Measurements from ENCODE around the gene TFAP2E.

DNA sequence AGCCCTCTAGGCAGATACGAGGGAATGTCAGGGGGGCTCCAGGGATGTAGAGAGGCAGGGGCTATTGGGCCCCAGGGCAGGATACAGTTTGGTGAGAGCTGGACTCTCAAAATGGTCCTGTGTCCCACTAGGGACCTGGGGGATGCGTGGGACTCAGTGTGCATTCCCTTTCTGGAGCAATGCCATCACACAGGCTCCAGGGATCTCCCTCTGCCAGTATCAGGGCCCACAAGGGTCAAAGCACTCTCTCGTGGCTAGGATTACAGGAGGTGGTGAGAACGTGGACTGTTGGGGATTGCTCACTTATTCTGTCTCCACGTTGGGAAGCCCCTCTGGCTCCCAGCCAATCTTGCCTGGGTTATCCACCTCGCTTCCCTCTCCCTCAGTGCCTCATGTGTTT is 41.7 kb upstream of the TFAP2E start:
- TF ChIP-seq, protein P1, sequence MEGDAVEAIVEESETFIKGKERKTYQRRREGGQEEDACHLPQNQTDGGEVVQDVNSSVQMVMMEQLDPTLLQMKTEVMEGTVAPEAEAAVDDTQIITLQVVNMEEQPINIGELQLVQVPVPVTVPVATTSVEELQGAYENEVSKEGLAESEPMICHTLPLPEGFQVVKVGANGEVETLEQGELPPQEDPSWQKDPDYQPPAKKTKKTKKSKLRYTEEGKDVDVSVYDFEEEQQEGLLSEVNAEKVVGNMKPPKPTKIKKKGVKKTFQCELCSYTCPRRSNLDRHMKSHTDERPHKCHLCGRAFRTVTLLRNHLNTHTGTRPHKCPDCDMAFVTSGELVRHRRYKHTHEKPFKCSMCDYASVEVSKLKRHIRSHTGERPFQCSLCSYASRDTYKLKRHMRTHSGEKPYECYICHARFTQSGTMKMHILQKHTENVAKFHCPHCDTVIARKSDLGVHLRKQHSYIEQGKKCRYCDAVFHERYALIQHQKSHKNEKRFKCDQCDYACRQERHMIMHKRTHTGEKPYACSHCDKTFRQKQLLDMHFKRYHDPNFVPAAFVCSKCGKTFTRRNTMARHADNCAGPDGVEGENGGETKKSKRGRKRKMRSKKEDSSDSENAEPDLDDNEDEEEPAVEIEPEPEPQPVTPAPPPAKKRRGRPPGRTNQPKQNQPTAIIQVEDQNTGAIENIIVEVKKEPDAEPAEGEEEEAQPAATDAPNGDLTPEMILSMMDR (IDR thresholded peaks at IDR 0.05; ENCODE audit: low read depth, low read length) = no peak
- TF ChIP-seq EZH2phosphoT487 (IDR thresholded peaks at IDR 0.05; ENCODE audit: low read depth) = no peak
